ENCODE results near the gene NRXN3.

DNA sequence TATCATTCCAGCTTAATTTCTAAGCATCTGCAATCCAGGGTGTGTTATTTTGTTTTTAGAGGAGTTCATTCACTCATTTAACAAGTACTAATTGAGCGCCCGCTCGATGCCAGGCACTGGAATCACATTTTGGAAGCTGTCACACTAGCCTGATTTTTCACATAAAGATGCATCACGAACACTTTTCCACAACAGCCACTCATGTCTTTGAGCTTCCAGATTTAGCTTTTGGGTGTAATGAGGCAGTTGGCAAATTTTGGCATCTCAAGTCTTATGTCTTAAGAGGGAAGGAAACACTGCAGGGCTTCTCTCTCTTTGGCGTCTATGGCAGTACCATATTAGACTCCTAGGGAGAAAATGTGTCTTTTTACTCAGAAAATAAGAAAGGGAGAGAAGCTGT, 14.0 kb downstream of the NRXN3 start:
- TF ChIP-seq, protein P1, sequence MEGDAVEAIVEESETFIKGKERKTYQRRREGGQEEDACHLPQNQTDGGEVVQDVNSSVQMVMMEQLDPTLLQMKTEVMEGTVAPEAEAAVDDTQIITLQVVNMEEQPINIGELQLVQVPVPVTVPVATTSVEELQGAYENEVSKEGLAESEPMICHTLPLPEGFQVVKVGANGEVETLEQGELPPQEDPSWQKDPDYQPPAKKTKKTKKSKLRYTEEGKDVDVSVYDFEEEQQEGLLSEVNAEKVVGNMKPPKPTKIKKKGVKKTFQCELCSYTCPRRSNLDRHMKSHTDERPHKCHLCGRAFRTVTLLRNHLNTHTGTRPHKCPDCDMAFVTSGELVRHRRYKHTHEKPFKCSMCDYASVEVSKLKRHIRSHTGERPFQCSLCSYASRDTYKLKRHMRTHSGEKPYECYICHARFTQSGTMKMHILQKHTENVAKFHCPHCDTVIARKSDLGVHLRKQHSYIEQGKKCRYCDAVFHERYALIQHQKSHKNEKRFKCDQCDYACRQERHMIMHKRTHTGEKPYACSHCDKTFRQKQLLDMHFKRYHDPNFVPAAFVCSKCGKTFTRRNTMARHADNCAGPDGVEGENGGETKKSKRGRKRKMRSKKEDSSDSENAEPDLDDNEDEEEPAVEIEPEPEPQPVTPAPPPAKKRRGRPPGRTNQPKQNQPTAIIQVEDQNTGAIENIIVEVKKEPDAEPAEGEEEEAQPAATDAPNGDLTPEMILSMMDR (IDR thresholded peaks at IDR 0.05) = no peak
- no peak for TF ChIP-seq POLR2A (IDR thresholded peaks at IDR 0.05)

Data from heart left ventricle (tissue), 13 donors.